ENCODE measurements around the gene ZCCHC2.

ZCCHC2 gene

DNA sequence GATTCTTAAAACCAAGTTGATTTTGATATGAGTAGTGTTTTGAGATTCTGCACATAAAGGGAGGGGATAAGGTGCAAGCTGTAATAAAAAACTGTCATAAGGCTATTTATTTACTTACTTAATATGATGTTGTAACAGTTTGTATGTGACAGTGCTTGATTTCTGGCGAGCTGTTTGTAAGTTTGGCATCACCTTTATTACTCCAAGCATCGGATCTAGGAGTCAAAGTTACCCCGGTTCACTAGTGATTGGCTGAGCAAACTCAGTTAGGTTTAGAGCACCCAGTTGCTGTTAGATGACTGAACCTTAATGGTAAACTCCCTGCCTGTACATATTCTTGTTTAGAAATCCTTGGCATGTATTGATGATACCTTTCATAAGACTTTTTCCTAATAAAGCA is 16.1 kb downstream of the ZCCHC2 start:
- no peak for DNase-seq (ENCODE audit: low read depth)

DNA sequence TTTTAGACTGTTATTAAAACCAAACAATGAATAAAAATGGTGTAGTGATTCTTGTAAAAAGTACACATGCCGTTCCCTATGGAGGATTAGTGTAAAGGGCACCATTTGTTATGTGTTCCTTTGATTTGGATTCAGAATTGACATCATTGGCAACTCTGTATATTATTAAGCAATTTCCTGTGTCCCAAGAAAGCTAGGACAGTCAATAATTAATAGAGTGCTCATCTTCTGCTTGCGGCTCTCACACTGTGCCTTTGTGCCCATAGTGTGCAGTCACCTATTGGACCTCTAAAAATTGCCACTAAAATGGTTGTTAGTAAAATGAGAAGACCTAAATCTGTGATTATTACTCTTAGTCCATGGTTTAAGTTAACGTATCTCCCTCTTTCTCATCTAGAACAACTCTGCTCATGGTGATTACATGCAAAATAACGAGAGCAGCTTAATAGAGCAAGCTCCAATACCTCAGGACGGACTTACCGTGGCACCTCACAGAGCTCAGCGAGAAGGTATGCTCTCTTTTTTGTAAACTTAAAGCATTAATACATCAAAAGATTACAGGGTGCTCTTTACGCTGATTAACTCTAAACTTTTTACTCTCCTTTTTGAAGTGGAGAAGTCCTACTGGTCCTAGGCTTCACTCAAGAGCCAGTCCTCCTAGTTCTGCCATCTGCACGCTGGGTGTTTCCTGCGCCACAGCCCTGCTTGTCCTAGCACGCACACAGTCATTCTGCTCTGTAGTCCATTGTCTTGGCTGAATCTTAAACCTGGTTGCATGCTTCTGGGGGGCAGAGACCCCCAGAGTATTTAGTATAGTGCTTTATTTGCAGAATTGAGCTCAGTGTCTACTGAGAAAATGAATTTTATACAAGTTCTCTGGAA is 16.7 kb downstream of the ZCCHC2 start:
- DNase-seq (ENCODE audit: low read depth) = no peak

DNA sequence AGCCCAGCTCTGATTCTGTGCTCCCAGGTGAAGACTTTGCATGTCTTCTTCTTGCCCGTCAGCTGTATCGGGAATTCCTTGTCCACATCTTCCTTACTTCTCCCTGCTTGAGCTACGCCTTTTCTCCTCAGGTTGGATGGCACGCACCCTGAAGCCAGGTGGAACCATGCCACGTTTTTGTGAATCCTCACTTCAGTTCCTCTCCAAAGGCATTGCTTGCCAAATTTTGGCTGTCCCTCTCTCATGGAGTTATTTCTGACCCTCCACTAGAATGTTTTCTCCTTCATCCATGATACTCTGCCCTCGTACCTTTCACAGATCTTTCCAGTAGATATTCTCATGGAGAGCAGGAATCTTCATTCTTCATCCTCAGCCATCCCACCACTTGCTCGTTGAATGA is 20.2 kb downstream of the ZCCHC2 start:
- no peak for DNase-seq (ENCODE audit: low read depth)

DNA sequence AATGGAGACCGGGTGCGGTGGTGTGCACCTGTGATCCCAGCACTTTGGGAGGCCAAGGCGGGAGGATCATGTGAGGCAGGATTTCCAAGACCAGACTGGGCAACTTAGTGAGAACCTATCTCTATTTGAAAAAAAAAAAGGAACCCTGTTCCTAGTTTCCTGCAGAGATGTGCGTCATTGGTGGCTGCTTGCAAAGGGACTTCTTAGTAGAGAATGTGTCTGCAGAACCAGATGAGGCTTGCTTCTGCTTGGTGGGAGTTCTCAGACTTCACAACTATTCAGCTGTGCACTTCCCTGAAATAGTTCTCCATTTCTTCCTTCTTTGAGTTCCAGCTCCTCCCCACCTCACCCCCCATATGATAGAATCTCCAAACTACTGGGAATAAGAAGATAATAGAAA is 22.3 kb downstream of the ZCCHC2 start:
- DNase-seq (ENCODE audit: low read depth) = no peak

DNA sequence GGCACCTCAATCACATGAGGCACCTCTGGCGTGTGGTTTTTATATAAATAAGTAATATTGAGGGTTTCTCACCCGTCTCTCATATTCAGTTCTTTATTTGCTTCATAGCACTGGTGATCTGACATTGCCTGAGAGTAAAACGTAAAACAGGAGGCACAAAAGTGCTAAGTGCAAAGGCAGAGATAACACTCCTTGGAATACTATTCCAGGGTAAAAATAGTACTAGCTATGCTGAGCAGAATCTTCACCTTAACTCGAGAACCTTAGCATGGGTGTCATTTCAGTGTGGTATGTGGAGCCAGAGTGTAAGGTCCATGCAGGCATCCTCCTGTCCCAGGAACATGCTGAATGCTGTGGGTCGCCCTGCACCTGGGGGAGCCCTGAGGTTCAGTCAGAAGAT is 26.9 kb downstream of the ZCCHC2 start:
- DNase-seq (ENCODE audit: low read depth) = no peak

DNA sequence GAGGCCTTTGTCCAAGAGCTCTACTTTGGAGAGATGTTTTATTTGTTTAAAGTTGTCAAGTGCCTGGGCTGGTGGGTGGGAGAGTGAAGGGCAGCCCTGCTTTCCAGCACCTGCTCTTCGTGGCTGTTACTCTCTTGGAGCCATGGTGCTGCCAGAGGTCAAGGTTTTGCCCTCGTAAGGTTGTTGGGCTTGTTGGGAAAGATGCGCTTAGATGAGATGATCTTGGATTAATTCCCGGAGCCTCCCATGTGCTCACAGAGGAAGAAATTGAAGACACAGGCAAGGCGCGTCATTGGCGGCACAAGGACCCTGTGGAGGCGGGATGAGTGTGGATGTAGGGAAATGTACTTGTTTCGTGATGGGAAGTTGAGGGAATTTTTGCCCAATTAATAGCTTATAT is 27.9 kb downstream of the ZCCHC2 start:
- no peak for DNase-seq (ENCODE audit: low read depth)

DNA sequence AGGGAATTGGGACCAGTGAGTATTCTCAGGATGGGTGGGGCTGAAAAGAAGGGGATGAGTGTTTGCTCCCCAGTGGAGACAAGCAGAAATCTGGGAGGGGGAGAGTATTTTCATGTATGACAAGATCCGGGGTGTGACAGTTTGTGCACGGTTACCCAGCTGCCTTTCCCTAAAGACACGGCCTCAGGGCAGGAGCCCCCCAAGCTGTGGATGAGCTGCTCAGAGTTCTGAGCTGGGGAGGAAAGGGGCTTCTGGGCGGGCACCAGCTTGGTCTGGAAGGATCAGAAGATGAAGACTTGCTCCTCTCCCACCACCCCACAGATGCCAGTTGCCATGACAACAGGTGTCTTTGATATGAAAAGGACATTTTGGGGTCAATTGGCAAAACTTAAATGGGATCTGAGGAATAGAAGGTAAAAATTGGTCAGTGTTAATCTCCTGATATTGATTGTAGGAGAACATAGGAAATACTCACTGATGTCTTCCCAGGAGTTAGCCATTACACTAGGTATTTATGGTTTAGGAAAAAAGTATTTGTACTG is 29.2 kb downstream of the ZCCHC2 start:
- no peak for DNase-seq (ENCODE audit: low read depth)

DNA sequence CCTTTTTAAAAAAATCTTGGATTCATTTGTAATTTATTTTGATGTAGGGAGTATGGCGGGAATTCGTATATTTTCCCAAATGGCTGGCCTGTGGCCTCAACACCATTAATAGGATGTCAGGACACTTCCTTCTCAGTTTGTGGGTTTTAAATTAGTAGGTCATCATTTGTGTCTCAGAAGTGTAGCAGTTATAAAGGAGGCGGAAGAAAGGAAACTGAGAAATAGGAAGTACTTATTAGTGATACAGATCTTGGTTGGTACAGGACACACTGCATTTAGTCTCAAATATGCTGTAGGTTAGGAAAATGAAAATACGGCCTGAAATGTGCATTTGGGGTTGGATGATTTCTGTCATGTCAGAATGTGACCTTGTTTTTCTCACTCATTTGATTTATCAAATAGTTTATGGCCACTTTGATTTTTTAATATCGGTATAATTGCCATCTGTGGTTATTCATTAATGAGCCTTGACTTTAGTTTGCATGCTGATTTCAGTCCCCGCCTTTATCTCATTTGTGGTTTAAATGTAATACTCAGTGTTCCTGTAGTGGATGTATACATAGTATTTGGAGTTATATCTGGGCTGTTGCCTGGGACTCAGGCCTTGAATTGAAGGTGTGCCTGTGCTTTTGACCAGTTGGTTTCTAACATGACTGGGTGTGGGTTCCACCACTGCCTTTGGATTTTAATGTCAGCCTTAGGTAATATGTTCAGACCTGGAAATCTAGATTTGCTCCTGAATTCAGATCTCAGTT is 31.4 kb downstream of the ZCCHC2 start:
- no peak for DNase-seq (ENCODE audit: low read depth)

DNA sequence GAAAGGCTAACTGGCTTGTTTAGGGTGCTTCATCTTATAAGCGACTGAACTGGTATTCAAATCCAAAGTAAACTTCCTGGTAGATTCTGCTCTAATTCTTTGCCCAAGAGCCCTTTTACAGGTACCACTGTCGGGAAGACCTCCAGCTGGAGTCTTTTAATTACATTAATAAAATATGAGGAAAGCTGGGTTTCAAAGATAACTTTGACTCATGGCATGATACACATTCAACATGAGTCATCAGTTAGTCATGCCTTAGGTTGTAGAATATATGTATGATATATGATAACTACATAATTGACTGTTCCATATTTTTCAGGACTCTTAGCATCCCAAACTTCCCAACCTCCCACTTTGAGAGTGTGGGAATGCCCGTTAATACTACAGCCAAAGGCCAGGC is 32.3 kb downstream of the ZCCHC2 start:
- DNase-seq (ENCODE audit: low read depth) = no peak

DNA sequence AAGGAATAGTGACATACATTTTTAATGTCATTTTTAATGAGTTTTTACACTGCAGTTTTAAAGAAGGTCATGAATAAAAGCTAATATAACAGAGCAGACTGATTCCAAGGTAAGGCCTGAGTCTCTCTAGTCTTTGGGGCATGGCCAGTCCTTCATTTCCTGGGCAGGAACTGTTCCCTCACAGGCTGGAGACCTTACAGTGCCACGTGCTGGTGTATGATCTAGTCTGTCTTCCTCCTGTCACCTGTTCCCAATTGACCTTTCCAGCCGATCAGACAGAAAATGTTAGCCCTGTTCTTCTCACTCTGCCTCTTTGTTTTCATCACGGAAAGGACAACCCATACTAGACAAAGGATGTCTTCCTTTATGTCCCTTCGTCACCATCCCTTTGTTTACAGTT is 33.6 kb downstream of the ZCCHC2 start:
- no peak for DNase-seq (ENCODE audit: low read depth)

DNA sequence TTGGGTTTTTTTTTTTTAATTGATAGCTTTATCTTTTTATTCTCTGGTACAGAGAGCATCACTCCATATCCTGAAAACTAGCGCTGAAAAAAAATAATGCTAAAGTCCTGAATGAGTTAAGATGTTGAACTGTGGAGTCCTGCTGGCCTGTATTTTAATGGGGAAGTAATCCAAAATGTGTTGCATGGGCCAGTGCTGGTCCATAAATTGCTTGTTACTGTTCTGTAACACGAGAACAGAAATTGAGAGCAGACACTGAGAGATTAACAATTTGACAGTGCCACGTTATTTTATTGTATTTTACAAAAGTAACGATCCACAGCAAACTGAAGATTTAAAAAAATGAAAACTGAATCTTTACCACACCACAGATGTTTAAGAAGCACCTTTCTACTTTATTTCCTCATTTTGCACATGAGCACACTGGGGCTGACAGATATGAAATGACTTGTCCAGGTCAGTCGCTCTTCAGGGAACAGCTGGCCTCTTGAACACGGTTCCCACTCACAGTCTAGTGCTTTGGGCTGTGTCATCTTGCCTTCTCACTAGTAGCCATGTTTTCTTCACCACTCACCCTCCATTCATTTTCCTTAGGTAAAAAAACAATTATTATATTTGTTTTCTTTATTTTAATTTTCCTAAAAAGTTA is 35.3 kb downstream of the ZCCHC2 start:
- DNase-seq (ENCODE audit: low read depth) = no peak

DNA sequence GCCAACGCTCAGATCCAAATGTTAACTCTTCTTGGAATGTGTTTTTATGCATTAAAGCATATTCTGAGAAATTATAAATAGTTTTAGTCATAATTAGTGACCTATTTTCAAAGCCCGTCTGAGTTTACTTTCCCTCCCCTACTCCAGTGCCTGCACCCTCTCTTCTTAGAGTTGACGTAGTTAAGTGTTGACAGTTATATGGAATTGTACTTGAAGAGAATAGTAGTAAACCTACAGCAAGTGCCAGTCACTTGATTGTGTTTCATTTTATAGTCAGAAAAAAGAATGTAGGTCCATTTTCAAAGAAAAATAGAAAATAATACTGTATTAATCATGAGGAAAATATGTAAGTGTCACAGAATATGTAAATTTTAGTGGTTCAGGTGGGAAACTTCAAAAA is 41.2 kb downstream of the ZCCHC2 start:
- DNase-seq (ENCODE audit: low read depth) = no peak

DNA sequence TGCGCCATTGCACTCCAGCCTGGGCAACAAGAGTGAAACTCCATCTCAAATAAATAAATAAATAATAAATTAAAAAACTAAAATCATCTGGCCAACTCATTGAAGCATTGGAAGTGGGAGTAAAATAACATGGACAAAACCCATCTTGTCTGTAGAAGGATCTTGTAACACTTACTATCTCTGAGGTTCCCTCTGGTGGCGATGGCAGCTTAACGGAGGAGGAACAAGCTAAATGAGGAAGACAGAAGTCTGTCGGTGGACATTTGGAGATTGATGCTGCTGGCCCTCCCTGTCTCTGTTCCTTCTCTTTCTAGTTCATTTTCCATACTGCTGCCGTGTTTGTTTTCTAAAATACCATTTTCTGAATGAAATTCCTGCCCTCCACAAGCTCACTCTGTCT is 43.4 kb downstream of the ZCCHC2 start:
- no peak for DNase-seq (ENCODE audit: low read depth)

DNA sequence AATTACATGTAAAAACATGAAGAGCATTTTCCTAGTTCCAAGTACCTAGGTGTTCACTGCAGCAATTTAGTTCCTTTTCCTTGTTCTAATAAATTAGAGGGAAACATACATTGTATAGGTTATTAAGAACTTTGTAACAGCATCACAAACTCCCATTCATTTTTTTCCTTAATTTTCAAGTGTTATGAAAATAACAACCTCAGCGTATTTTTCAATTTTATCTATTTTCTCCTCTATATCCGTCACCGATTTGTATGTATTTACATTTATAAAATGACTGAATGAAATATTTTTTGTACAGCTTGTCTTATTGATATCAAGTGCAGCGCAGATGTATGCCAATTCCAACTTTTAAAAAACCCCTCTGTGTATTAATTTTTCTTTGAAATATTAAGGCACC is 44.0 kb downstream of the ZCCHC2 start:
- no peak for DNase-seq (ENCODE audit: low read depth)

DNA sequence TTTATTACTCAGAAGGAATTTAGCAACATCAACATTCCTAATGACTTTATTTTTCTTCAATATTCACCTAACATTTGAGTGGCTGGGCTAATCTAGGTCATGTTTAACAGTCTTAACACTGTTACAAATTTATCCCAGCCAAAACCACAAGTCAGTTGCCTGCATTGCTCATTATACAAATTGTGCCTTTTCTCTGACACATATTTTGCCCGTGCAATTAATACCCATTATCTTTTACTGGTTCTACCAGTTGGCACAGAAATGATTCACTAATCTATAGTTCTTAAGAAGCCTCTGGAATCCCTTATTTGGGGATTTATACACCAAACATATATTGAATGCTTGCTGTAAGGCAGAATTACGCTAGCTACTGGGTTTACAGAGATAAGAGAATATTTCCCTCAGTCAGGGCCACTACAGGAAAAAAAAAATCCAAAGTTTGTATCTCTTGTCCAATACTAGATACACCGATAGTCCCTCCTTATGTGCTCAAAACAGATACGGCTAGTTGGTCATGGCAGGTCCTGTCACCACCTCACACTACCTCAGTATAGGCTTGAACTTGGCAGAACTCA is 46.3 kb downstream of the ZCCHC2 start:
- DNase-seq (ENCODE audit: low read depth) = no peak

DNA sequence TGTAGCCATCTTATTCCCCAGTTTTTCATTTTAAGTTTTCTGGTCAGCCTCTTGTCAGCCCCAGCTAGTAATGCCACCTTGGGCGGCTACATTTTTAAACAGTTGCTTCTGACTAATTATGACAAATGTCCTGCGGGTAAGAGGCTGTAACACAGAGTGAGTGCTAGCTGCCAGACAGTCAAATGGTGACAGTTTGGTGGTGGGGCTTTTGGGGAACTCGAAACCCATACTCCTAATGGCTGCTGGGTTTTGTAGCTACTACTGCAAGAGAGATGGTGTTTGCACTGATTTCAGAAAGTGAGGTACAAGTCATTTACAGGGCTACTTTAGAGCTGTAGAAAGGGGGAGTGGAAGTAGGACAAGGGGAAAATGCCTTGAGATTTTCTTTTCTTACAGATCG is 48.2 kb downstream of the ZCCHC2 start:
- DNase-seq (ENCODE audit: low read depth) = no peak

DNA sequence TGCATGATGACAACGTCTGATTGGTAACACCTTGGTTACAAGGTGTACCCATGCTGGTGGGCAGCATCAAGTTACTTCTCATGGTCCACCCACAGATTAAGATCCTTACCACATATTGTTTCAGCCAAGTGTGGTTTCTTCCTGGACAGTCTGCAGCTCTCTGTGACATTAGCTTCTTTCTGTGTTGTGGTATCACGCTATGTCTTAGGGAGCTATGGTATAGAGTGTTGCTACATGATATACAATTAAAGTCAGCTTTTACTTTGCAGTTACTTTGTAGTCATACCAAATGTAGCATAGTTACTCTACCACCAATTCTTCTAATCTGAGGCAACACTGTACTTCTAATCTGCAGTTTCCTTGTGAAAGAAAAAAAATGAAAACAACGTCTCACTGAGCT is 48.8 kb downstream of the ZCCHC2 start:
- DNase-seq (ENCODE audit: low read depth) = no peak

DNA sequence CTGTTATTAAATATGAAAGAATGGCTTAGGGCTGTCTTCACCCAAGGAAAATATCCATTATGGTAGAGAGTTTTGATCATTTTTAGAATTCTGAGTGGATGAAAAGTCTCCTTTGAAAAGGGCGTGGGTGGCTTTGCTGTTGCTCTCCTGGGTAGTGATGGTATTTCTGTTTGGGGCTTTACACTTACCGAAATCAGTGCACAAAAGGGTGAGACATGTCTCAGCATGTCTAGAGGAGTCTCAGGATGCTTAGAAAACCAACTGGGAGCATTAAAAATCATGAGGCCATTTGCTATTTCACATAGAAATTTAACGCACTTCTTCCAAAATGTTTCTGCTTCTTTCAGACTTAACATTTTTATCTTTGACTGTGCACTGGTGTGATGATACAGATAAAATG is 49.6 kb downstream of the ZCCHC2 start:
- no peak for DNase-seq (ENCODE audit: low read depth)

DNA sequence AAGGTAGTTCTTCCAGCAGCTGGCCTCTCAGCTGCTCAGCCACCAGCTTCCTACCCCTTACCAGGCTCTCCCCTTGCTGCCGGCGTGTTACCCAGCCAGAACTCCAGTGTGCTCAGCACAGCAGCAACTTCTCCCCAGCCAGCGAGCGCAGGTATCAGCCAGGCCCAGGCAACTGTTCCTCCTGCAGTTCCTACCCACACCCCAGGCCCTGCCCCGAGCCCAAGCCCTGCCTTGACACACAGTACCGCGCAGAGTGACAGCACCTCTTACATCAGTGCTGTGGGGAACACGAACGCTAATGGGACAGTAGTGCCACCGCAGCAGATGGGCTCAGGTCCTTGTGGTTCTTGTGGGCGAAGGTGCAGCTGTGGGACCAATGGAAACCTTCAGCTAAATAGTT is 52.0 kb downstream of the ZCCHC2 start:
- DNase-seq (ENCODE audit: low read depth) = no peak

DNA sequence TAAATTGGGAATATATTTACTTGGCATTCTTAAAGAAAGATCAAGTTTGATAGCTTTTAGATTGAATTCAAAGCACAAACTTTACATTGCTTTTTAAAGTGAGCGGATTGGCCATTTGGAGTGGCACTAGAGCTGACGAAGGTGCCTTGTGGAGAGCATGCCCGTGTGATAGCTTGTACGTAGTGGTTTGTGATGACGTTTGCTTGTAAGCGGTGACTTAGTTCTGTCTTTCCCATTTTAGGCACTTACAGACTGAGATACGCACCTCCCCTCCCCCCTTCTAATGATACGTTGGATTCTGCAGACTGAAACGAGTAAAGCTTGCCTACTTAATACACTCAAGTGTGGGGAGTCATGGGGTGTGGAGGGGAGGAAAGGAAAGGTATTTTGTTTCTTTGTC is 53.4 kb downstream of the ZCCHC2 start:
- DNase-seq (ENCODE audit: low read depth) = no peak

DNA sequence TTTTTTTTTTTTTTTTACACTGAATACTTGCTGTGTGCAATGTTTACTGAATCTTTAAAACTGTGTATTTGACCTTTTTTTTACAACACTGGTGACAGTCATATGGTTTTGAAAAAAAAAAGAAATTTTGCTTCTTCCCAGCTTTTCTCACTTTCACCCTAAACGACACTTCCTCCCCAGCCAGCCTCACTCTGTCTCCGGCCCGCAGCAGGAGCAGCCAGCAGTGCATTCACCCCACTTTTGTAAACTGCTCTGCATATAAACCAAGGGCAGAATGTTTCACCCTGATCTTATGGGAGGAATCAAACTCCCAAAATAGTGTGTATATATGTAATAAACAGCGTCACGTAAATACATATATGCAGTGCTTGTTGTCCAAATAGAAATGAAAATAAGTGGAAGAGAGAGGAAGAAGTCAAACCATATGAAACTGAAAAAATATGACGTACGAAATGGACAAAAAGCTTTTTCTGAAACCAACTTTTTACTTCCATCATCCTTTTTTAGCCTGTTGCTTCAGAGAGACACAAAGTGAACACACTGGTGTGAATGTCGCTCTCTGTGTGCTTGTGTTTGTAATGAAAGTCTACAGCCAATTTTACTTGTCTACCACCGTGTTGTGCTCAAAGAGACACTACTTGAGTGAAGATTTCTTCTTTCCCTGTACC is 54.2 kb downstream of the ZCCHC2 start:
- no peak for DNase-seq (ENCODE audit: low read depth)

DNA sequence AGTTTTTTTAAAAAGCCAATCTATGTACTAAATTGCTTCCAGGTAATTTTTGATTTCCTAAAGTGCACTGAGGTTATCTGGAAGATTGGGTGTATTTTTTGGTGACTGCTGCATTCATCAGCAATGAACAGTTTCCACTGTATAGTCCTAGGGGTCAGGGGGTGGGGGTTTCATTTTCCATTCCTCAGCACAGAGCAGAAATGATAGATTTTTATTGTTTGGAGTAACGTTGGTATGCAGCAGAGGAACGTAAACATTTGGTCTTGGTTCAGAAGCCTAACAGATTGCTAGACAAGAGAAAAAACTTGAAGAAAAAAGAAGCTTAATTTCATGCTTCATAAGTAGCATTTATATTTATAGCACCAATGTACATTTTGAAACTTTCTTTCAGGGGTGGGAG is 54.9 kb downstream of the ZCCHC2 start:
- DNase-seq (ENCODE audit: low read depth) = no peak
